ENCODE results near the gene INAVA. TPM values are rescaled to one million over a fixed set of nuclear protein-coding genes. Genes with fewer than 3 reads are reported as not detected.

Gene INAVA
- polyA plus RNA-seq, 3 donors, result not detected

DNA sequence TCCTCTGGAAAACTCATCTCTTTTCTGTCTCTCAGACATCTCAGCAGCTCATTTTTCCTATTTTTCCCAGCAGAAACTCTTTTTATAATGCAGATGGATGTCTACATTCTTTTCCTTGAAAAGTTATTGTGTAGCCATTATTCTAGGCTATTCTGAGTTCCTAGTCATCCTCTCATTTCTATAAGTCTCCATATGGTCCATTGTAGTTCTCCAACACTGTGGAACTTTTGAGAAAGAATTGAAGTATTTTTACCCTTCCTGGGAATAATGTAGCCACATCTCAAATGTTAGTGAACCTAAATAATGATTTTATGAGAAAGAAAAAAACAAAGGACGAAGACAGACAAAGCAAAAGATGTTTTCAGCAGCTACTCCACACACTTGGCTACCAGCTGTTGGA lies 48.3 kb upstream of the INAVA start:
- Histone ChIP-seq H3K36me3 (replicated peaks in 1 of 2; ENCODE audit: control insufficient read depth in 1 of 2, insufficient read depth in 2 of 2, low read length in 2 of 2) (no peaks in the 10 kb centered on the region), H3K4me3 (replicated peaks in 1 of 3; ENCODE audit: low read depth in 2 of 3, low read length in 3 of 3) (no peak overlapping the region), H3K27me3 (ENCODE audit: control insufficient read depth in 2 of 2, insufficient read depth in 2 of 2, low read length in 2 of 2) (no peaks in the 10 kb centered on the region), H3K79me2 (ENCODE audit: insufficient read depth, low read length) (no peaks in the 10 kb centered on the region), H4K20me1 (ENCODE audit: insufficient read depth, low read length) (no peaks in the 10 kb centered on the region), H3K9ac (ENCODE audit: insufficient read depth, low read length, poor library complexity, severe bottlenecking) (no peak overlapping the region), H3K9me3 (replicated peaks in 1 of 2; ENCODE audit: control insufficient read depth in 1 of 2, insufficient read depth in 1 of 2, low read length in 2 of 2) (no peaks in the 10 kb centered on the region), H3K4me2 (replicated peaks; ENCODE audit: extremely low read depth, low read length, poor library complexity, severe bottlenecking) (no peak overlapping the region), H3K4me1 (ENCODE audit: control insufficient read depth in 1 of 2, insufficient read depth in 2 of 2, low read length in 2 of 2) (no peaks in the 10 kb centered on the region), H2AFZ (ENCODE audit: insufficient read depth, low read depth, low read length, poor library complexity, severe bottlenecking) (no peak overlapping the region), H3K27ac (ENCODE audit: low read depth in 1 of 2, low read length in 2 of 2) (no peak overlapping the region)
- Mint-ChIP-seq H3K36me3 (peaks cover 1 to 2% of the 10 kb centered on the region in 2 donors), H3K4me3 (no peak overlapping the region), H3K4me1 (peaks cover 6% of the 10 kb centered on the region), H3K9me3 (peaks cover 0 to 1% (median 0%) of the 10 kb centered on the region in 7 donors), H3K27ac (no peak overlapping the region), H3K27me3 (ENCODE audit: low read depth in 3 of 3) (no peaks in the 10 kb centered on the region)
- DNase-seq, result no peak
- TF ChIP-seq CTCF (IDR thresholded peaks at IDR 0.05), result no peak
- intact Hi-C loops (cut with micrococcal nuclease), result no loop called here
- WGBS (ENCODE audit: insufficient coverage), result no CpG with 5 or more reads among the region's 1 CpG

DNA sequence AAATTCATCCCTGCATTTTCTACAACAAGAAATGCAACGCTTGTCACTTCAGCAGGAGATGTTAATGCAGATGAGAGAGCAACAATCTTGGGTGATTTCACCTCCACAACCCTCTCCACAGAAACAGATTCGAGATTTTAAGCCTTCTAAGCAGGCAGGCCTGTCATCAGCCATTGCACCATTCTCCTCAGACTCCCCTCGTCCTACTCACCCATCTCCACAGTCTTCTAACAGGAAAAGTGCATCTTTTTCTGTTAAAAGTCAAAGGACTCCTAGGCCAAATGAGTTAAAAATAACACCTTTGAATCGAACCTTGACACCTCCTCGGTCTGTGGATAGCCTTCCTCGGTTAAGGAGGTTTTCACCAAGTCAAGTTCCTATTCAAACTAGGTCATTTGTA lies 45.3 kb upstream of the INAVA start:
- Histone ChIP-seq H4K20me1 (ENCODE audit: insufficient read depth, low read length) (no peaks in the 10 kb centered on the region), H2AFZ (ENCODE audit: insufficient read depth, low read depth, low read length, poor library complexity, severe bottlenecking) (no peak overlapping the region), H3K79me2 (ENCODE audit: insufficient read depth, low read length) (no peaks in the 10 kb centered on the region), H3K9me3 (replicated peaks in 1 of 2; ENCODE audit: control insufficient read depth in 1 of 2, insufficient read depth in 1 of 2, low read length in 2 of 2) (no peaks in the 10 kb centered on the region), H3K27ac (ENCODE audit: low read depth in 1 of 2, low read length in 2 of 2) (no peak overlapping the region), H3K4me1 (ENCODE audit: control insufficient read depth in 1 of 2, insufficient read depth in 2 of 2, low read length in 2 of 2) (peaks cover 0 to 11% of the 10 kb centered on the region in 2 donors), H3K36me3 (replicated peaks in 1 of 2; ENCODE audit: control insufficient read depth in 1 of 2, insufficient read depth in 2 of 2, low read length in 2 of 2) (no peaks in the 10 kb centered on the region), H3K4me2 (replicated peaks; ENCODE audit: extremely low read depth, low read length, poor library complexity, severe bottlenecking) (no peak overlapping the region), H3K9ac (ENCODE audit: insufficient read depth, low read length, poor library complexity, severe bottlenecking) (no peak overlapping the region), H3K4me3 (replicated peaks in 1 of 3; ENCODE audit: low read depth in 2 of 3, low read length in 3 of 3) (no peak overlapping the region), H3K27me3 (ENCODE audit: control insufficient read depth in 2 of 2, insufficient read depth in 2 of 2, low read length in 2 of 2) (no peaks in the 10 kb centered on the region)
- no peaks in the 10 kb centered on the region for H3K27me3 Mint-ChIP-seq (ENCODE audit: low read depth in 3 of 3)
- WGBS (ENCODE audit: insufficient coverage), result 94% methylated on average over 4 of the region's 6 CpGs
- H3K4me3 Mint-ChIP-seq, result no peak overlapping the region
- H3K36me3 Mint-ChIP-seq, result peaks cover 1 to 5% of the 10 kb centered on the region in 2 donors
- peaks cover 18% of the 10 kb centered on the region for H3K4me1 Mint-ChIP-seq
- peaks cover 0 to 1% (median 0%) of the 10 kb centered on the region in 7 donors for H3K9me3 Mint-ChIP-seq
- H3K27ac Mint-ChIP-seq, result no peak overlapping the region
- intact Hi-C loops (cut with micrococcal nuclease), result no loop called here
- no peak for DNase-seq
- TF ChIP-seq CTCF (IDR thresholded peaks at IDR 0.05), result no peak
